Neural cell (in vitro differentiated cells): ENCODE data around the gene FAIM.

ENCODE experiments used
- CTCF ChIP-seq: fragments of 450-650 bp; IDR thresholded peaks from 2 replicates; pipeline ENCODE4 v1.5.1; 2014; ENCODE audit warnings: antibody characterized with exemption, mild to moderate bottlenecking, moderate library complexity; ENCODE audit not compliant: poor library complexity, severe bottlenecking
- EP300 ChIP-seq: fragments of 450-650 bp; conservative IDR thresholded peaks from 2 replicates; pipeline ENCODE4 v1.6.1; 2014; ENCODE audit warnings: antibody characterized with exemption, mild to moderate bottlenecking, moderate library complexity; ENCODE audit not compliant: poor library complexity, severe bottlenecking
- EZH2 ChIP-seq: fragments of 200-600, 300-800 bp; shearing (Covaris generic), sonication (generic); IDR thresholded peaks from 2 replicates; pipeline ENCODE4 v1.6.1; 2014; ENCODE audit warnings: antibody characterized with exemption, low read length, borderline replicate concordance, mild to moderate bottlenecking; ENCODE audit not compliant: insufficient read depth, poor library complexity, severe bottlenecking
- MXI1 ChIP-seq: fragments of 450-650 bp; conservative IDR thresholded peaks from 2 replicates; pipeline ENCODE4 v1.6.1; 2014; ENCODE audit warnings: antibody characterized with exemption, mild to moderate bottlenecking; ENCODE audit not compliant: poor library complexity, severe bottlenecking
- POLR2AphosphoS5 ChIP-seq: IDR thresholded peaks from 2 replicates; pipeline ENCODE4 v1.6.1; 2012
- RAD21 ChIP-seq: fragments of 450-650 bp; conservative IDR thresholded peaks from 2 replicates; pipeline ENCODE4 v1.6.1; 2014; ENCODE audit warnings: antibody characterized with exemption, mild to moderate bottlenecking, moderate library complexity
- REST ChIP-seq: IDR thresholded peaks from 2 replicates; pipeline ENCODE4 v1.6.1; 2012; ENCODE audit warnings: borderline replicate concordance
- SMC3 ChIP-seq: fragments of 450-650 bp; conservative IDR thresholded peaks from 2 replicates; pipeline ENCODE4 v1.6.1; 2014; ENCODE audit warnings: antibody characterized with exemption, mild to moderate bottlenecking, moderate library complexity; ENCODE audit not compliant: poor library complexity
- TAF1 ChIP-seq: IDR thresholded peaks from 2 replicates; pipeline ENCODE4 v1.6.1; 2012; ENCODE audit warnings: low read depth

GRCh38 chr3:138578141-138578540 is 30.4 kb upstream of the FAIM start:
- TF ChIP-seq SMC3 (no peak), CTCF (no peak), POLR2AphosphoS5 (no peak), RAD21 (no peak), MXI1 (no peak), TAF1 (no peak), EP300 (no peak), EZH2 (no peak), REST (no peak)
